Pulmonary artery endothelial cell (primary cell): ENCODE data around the gene CHRNA4. TPM values are rescaled to one million over a fixed set of nuclear protein-coding genes. Genes with fewer than 3 reads are reported as not detected.
"Not testable (repeated sequence)": the region's sequence is repeated elsewhere in the genome, so short reads cannot be mapped to it uniquely, and the experiment has no call there.

Experiments used
- DNase-seq: peaks from one replicate; pipeline ENCODE4 v3.0.0-alpha.2; 2011; ENCODE audit warnings: low read depth, low spot score
- total RNA-seq: library from RNA; depleted of rRNA; stranded (reverse); fragments of >200 nt; gene quantifications from 2 replicates; pipeline ENCODE4 v1.2.3, GENCODE V29; 2014

CHRNA4 gene
- total RNA-seq, 1 donor from 2014 or later, result not detected

DNA sequence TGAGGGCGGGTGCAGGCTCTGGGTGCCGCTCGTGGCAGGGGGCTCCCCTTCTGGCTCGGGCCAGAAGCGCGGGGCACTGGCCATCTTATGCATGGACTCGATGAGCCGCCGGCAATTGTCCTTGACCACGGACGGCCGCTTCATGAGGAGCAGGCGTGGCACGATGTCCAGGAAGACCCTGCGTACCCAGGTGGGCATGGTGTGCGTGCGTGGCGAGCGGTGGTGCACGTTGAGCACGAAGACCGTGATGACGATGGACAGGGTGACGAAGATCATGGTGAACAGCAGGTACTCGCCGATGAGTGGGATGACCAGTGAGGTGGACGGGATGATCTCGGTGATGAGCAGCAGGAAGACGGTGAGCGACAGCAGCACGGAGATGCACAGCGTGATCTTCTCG is 11.0 kb downstream of the CHRNA4 start:
- DNase-seq, result no peak

DNA sequence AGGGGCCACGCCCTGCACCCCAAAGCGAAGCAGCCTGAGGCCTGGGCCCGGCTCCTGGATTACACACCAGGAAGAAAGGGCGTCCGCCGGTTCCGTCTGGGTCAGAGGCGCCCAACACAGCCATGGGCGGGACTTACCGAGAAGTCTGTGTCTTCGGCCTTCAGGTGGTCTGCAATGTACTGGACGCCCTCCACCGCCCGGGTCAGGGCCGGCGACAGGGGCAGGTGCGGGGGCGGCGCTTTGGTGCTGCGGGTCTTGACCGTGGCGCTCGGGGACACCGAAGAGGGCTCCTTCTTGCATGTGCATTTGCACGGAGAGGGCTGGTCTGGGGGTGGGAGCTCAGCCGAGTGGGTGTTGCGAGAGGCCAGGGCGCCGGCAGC is 11.6 kb downstream of the CHRNA4 start:
- no peak for DNase-seq

DNA sequence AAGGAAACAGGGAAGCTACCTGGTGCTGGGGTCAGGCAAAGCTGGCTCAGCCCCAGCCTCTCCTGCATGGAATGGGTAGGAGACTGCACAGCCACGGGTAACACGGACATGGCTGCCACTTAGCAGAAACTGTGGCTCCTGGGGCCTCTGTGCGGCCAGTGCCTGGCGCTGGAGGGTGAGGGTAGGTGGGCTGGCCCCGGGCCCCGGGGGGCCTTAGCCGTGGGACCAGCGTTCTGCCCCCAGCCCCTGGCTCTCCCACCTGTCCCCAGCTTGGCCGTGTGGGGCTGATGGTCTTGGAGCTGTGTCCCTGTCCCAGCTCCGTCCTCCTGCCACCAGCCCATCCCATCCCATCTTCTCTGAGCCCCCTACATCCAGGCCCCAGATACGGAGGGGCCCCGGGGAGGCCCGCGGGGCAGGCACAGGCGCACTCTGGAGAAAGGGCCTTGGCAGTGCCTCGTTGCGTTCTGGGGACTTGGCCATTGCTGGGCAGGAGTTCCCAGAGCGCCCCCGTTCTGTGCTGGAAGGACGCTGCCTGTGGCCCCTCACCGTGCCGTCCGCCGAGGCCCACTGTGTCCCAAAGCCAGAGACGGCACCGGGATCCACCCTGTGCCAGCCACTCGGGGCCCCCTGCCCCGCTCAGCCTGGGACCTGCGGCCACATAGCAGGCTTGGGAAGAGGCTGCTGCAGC is 12.2 kb downstream of the CHRNA4 start:
- no peak for DNase-seq

DNA sequence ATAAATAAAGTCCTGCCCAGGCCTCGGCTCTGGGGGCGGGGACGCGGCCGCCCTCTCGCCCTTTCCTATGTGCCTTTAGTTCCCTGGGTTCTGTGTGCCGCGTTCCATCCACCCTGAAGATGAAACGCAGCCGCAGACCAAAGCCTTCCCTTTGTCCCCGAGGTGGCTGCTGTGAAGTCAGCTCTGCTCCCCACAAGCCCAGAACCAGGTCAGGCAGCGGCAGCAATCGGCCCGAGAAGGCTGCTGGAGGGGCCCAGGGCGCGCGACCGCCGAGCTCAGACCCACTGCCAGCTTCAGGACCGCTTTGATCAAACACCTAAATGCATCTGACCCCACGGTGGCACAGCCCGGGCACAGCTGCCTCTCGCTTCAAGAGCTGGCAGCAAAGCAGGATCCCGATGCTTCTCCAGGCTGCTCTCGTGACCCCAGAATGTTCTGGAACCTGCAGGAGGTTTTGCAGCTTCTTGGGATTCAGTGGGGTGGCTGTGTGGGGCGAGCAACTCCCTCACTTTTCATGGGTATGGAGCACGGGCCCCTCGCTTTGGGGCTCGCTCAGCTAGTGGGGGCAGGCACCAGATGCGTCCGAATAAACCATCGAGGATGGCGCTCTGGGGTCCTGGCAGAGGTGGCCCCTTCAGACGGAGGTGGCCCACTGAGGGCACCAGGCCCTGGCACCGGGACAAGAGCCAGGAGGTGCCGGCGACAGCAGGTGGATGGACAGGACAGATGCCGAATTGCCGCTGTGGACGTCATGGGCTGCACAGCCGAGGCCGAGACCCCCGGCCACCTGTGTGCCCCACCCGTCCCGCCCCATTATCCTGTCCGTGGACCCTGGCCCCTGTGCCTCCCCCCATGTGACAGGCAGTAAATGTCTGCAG is 13.0 kb downstream of the CHRNA4 start:
- DNase-seq, result no peak

DNA sequence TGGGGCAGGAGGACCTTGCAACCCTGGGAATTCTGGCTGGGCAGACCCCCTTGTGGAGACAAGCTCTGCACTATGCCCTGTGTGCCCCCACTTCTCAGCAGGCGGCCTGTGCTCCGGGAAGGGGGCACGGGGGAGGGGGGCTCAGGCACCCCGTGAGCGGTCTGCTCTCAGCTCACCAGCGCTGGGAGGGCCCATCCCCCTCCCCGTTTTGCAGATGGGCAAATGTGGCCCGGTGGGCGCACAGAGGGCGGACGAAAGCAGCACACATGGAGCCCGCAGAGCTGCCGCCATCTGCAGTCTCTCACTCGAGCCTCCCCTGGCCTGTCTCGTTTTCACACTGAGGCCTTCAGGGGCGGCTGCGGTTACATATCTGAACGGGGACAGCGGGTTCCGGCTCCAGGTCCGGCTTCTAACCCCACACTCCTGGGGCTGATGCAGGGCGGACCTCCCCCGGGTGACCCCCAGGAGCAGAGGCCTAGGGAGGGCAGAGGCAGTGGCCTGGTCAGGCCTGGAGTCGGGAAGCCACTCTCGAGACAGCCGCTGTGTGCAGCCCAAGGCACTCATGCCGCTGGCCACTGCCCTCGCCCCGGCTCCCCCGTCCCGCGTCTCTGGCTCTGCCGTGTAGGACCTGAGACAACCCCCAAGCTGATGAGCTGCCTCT is 13.9 kb downstream of the CHRNA4 start:
- DNase-seq, result no peak

DNA sequence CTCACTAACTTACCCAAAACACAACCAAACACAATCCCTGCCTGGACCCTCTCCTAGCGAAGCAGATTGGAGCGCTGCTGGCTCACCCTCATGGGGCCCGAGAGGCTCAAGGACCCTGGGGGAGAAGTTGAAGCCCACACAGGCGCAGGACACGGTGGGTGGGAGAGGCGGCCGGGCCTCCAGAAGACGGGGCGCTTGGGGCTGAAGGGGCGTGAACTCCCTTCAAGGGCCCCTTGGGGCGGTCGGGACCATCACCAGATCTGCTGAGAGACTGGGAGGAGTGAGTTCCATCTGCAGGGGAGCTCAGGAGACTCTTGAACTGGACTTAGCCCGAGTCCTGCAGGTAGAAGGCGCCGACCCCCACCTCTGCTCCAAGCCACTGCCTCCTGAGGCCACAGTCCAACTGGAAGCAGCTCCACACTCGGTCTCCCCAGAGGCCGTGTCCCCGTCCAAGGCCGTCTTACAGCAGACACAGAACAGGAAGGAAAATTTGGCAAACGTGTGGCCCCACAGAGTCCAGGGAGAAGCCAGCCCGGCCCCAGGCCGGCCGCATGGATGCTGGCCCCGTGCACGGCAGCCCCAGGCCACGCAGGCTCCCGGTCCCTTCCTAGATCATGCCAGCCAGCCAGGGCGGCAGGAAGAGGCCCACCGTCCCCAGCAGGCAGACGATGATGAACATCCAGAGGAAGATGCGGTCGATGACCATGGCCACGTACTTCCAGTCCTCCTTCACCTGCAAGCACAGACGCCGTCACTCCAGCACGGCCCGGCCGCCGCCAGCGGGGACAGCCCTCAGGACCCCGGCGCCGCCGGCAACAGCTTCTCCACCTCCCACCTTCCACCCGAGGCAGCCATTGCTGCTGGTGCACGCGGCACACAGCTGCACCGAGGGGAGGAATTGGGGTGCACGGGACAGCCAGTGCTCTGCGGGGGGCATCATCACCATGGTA is 14.7 kb downstream of the CHRNA4 start:
- no peak for DNase-seq

DNA sequence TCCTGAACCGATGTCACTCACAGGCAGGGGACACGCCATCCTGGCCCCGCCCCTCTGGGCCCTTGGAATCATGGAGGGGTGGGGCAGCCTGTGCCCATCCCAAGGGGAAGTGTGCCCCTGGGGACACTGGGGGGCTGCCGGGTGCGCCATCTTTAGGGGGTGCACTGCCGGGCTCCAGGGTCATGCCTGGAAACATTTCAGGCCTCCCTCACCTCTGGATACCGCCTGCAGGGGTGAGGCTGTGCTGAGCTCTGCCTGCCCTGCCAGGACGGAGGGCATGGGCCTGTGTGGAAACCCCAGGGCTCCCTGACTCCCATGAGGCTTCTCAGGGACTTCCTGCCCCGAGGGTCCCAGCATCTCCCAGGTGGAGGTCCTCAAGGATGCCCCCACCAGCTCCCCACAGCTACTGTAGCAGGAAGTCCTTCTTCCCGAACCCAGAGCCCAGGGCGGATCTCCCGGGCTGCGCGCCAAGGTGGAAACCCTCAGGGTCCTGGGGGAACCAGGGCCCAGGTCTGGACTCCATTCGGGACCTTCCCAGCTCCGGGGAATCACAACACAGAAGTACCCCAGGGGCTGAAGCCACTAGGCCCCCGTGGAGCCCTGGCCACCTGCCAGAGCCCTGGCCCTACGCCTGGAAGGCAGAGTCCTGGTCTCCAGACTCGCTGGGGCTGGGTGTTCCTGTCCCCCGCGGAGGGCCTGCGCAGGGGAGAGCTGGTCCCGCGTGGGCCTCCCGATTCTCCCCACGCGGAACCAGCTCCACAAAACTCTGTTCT is 15.6 kb downstream of the CHRNA4 start:
- DNase-seq, result no peak

DNA sequence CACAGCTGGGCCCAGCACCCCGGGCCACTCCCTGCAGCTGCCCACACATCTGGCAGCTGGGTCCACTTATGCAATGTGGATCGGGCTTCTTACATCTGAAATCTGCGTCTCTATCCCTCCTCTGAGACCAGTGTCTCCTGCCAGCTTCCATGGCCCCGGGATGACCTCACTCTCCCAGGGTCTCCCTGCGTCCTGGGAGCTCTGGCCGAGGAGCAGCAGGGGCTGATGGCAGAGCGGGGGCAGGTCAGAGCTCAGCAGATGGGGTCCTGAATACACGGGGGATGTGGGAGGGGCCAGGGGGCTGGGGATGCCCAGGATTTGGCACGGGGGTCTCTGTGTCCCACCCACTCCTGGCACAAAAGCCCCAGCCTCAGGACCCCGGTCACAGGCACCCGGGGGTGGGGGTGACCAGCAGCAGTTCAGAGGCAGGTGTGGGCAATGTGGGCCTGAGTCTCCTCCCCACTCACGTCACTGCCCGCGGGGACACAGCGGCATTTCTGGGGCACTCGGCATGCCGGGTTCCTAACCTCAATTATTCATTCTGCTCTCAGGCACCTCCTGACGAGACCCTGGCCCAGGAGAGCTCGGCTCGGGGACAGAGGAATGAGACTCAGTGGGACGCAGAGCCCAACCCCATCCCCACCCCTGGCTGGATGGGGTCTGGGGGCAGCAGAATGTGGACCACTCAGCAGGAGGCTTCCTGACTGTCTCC is 16.4 kb downstream of the CHRNA4 start:
- no peak for DNase-seq

DNA sequence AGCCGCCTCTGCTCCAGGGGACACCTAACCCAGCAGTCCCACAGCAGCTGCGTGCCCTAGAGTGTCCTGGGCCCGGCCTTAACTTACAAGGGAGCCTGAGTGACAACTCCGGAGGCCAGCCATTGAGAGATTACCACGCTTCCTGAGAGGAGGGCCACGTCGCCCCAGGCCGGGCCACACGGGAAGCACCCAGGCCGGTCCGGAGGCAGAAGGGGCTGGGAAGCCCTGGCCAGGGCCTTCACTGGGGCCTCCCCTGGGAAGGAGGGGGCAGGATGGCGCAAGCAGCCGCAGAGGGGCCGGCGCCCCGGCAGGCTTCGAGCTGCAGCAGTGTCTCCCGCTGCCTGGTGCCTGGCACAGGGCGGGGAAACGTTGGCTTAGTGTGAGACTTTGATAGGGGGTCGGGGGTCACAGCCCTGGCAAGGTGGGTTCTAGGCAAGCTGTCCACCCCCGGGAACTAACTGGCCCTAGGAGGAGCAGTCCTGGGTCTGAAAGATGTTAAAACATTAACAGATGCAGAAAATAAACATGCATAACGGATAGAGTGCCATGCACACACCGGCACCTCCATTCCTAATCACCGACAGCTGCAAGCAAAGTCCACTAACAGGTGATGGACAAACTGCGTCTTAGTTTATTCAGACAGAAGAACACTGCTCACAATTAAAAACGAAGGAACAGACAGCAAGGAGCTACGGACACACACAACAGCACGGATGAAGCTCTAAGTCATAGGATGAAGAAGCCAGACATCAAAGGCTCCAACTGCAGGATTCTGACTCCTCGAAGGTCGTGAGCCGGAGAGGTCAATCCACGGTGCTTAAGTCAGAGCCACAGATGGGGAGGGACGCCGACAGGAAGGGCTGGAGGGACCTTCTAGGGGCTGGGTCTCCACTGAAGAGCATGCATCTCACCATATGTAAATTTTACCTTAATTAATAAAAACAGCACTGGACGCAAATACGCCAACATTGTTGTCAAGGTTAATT is 17.4 kb downstream of the CHRNA4 start:
- DNase-seq, result no peak

DNA sequence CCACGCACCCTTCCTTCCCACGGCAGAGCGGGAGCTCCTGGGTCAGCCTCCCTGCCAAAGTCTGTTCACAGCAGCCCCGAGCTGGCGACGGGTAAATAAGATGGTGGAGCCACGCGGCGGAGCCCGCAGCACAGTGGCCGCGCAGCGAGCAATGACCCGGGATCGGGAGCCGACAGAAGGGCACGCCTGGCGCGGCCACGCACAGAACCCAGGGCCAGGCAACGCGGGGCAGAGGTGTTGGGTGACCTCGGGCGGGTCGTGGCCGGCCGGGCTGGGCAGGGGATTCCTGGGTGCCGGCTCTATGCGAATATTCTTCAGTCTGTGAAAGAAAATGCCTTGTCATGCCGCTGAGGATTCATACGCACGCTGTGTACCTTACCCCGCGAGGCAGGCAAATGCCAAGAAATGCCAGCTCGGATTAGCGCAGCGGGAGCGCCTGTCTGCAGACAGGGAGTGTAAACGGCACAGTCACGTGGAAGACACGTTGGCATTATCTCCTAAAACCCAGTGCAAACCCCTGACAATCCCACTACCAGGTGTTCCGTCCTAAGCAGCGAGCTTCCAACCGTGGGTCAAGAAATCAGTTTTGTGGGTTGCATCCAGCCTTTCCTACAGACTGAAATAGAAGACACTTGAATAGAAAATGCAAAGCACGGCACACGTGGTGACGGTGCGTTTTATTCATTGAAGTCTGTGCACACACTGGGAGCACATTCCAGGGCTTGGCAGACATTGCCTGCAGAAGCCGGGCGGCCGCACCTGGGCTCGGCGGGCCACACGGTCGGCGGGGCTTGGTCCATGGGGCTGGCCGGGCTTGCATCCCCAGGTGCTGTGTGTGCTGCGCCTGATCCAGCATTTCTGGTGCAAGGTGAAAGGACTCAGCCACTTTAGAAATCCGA is 18.3 kb downstream of the CHRNA4 start:
- DNase-seq, result no peak

DNA sequence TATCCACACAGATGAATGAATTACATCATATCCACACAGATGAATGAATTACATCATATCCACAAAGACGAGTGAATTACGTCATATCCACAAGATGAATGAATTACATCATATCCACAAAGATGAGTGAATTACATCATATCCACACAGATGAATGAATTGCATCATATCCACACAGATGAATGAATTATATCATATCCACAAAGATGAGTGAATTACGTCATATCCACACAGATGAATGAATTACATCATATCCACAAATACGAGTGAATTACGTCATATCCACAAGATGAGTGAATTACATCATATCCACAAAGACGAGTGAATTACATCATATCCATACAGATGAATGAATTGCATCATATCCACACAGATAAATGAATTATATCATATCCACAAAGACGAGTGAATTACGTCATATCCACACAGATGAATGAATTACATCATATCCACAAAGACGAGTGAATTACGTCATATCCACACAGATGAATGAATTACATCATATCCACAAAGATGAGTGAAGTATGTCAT is 20.9 kb downstream of the CHRNA4 start:
- not testable (repeated sequence) for DNase-seq

DNA sequence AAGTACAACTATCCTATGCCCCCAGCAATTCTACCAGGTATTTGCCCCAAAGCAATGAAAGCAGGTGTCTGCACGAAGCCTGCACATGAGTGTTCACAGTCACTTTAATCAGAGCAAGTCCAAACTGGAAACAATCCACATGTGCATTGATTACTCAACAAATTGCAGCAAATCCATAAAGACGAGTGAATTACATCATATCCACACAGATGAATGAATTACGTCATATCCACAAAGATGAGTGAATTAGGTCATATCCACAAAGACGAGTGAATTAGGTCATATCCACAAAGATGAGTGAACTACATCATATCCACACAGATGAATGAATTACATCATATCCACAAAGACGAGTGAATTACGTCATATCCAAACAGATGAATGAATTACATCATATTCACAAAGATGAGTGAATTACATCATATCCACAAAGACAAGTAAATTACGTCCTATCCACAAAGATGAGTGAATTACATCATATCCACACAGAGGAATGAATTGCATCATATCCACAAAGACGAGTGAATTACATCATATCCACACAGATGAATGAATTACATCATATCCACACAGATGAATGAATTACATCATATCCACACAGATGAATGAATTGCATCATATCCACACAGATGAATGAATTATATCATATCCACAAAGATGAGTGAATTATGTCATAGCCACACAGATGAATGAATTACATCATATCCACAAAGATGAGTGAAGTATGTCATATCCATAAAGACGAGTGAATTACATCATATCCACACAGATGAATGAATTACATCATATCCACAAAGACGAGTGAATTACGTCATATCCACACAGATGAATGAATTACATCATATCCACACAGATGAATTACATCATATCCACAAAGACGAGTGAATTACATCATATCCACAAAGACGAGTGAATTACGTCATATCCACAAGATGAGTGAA is 21.7 kb downstream of the CHRNA4 start:
- DNase-seq, result not testable (repeated sequence)

DNA sequence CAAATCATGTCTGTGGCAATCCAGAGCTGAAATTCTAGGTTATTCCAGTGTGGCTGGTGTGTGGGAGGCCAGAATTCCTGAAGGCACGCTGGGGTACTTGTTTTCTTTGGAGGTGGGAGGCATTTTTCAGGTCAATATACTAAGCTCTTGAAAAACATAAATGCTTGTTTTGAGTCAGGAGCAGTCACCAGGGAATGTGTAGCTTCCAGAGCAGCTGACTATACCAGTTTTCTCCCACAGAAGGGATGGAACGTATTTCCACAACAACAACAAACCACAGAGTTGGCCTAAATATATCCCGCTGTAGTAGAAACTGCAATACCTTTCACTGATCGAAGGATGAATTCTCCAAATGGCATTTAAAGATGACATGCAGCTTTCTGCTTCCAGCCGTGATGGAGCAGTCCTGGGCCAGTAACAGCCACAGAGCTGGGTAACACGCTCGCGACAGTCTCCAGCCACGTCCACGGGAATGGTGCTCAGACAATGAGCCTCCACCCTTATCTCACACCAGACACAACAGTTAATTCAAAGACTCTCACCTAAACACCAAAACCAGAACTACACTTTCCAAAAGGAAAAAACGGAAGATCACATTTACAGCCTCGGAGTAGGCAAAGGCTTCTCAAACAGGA is 23.2 kb downstream of the CHRNA4 start:
- DNase-seq, result no peak

DNA sequence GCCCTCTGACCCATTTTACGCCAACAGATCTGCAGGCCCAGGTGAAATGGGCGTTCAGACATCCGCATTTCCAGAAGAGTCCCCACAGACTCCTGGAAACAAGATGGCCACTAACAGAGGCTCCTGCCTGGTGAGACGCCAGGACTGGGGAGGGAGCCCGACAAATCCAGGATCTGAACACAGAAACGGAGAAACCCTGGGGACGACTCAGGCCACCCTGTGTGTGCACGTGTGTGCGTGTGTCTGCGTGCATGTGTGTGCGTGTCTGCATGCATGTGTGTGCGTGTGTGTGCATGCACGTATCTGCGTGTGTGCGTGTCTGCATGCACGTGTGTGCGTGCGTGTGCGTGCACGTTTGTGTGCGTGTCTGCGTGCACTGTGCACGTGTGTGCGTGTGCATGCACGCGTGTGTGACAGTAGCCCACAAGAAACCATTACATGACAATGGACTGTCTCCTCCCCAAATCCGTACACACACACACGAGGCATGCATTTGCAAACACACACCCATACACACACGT is 24.9 kb downstream of the CHRNA4 start:
- DNase-seq, result no peak

DNA sequence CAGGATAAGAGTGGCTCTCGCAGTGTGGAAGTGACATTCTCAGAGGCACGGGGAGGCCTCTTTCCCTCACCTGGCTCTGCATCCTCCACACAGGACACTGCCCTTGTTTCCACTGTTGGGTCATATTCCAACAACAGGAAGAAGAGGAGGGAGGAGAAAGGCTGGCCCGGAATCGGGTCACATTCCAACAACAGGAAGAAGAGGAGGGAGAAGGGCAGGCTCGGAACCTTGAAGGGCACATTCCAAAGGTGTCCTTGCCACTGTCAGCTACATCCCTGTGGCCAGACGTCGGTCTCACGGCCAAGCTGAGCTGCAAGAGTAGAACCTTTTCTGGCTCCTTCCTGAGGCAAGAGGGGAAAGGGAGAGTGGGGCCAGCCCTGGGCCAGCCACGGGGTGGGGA is 25.4 kb downstream of the CHRNA4 start:
- no peak for DNase-seq
